HG03442 (cell line): ENCODE measurements around the gene OR4D1.

Experiments used
- ATAC-seq: cut with Tn5 transposase; IDR thresholded peaks from one replicate; pipeline ENCODE4 v1.9.1; 2021; ENCODE audit warnings: mild to moderate bottlenecking, moderate library complexity; ENCODE audit not compliant: unreplicated experiment

OR4D1 gene

DNA sequence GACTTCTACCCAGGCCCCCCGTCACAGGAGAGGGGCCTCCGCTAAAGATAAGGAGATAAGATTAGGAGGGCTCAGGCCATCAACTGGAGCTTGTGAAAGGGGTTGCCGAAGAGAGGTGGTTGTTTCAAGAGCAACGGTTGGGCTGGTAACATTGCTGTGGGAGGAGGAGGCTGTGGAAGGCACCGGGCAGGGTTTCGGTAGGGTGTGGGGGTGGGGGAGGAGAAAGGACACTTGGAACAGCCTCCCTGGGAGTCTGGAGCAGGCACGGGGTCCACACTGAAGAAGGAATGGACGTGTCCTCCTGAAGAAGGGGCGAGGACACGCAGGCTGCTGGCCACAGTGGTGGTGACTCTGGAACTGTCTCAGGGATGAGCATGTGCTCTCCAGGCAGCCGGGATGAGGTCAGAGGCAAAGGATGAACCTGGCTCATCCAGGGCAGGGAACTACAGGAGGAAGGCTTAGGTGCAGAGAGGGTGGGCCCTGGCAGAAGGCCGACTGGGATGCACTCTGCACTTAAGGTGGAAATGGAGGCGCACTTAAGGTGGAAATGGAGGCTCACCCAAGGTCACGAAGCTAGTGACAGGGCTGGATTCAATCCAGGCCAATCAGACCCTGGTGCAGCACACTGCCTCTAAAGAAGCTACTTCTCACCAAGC, 43.2 kb downstream of the OR4D1 start:
- ATAC-seq, result no peak

DNA sequence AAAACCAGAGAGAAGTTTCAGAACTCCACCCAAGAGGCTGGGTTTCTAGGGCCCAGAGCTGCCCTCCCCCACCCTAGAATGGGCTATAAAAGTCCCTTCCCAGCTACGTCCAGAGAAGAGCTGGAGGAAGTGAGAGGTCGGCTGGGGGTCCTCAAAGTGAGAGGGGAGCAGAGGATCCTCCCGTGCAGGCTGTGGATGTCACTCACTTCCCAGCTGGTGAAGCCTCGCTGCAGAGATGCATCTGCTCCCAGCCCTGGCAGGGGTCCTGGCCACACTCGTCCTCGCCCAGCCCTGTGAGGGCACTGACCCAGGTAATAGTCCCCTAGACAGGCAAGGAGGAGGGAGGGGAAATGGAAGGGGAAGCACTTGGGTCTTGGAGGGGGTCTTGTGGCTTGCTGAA, 44.4 kb downstream of the OR4D1 start, which contains the start of gene EPX:
TSS of gene EPX (plus strand) at position 115 of the 400 bp plus-strand sequence. CDS start at position 236, 121 bp downstream.
- ATAC-seq, result no peak

DNA sequence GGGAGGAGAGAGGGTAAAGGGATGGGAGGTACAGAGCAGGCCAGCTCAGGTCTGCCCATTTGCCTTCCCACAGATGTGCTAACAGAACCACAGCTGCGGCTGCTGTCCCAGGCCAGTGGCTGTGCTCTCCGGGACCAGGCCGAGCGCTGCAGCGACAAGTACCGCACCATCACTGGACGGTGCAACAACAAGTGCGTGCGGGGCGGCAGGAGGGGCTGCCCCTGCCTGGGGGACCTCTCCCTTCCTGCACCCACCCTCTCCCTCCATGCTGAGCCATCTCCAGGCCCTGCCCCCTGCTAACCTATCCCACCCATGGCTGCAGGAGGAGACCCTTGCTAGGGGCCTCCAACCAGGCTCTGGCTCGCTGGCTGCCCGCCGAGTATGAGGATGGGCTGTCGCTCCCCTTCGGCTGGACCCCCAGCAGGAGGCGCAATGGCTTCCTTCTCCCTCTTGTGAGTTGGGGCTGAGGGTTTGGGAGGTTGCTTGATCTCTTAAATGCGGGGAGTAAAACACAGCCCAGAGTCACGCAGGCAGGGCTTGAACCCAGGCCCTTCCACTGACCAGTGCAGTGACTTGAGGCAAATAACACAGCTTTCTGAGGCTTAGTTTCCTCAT, 45.6 kb downstream of the OR4D1 start:
- ATAC-seq, result no peak

DNA sequence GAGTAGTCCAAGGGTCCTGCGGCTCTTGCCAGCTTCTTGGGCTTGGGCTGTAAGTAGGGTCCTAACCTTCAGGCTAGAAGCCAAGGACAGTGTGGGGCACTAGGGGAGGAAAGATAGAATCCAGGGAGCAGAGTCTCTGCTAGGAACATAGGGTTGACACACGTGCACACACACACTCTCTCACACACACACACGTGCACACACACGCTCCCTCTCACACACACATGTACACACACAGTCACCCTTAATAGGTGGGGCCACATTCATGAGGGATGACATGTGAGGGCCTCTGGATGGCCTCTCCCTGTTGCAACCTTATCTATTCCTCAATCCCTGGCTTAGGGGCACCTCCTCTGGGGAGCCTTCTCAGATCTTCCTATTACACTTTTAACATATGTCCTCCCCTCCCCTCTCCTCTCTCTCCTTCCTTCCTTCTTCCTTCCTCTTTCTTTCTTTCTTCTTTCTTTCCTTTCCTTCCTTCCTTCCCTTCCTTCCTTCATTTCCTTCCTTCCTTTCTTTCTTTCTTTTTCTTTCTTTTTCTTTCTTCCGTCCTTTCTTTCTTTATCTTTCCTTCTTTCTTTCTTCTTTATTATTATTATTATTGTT, 47.4 kb downstream of the OR4D1 start:
- ATAC-seq, result no peak

DNA sequence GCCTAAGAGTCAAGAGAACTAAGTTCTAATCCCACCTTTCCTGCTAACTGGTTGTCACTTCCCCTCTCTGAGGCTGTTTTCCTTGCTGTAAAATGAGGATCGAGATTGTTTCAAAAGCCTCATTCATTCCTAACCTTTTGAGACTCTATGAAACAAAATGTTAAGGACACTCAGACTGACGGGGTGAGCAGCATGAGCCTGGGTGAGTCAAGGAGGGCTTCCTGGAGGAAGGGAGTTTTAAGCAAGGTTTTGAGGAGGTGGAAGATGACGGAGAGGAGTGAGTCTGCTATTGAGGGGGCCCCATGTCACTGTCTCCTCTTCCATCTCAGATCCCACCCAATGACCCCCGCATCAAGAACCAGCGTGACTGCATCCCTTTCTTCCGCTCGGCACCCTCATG, 48.4 kb downstream of the OR4D1 start:
- ATAC-seq, result no peak

DNA sequence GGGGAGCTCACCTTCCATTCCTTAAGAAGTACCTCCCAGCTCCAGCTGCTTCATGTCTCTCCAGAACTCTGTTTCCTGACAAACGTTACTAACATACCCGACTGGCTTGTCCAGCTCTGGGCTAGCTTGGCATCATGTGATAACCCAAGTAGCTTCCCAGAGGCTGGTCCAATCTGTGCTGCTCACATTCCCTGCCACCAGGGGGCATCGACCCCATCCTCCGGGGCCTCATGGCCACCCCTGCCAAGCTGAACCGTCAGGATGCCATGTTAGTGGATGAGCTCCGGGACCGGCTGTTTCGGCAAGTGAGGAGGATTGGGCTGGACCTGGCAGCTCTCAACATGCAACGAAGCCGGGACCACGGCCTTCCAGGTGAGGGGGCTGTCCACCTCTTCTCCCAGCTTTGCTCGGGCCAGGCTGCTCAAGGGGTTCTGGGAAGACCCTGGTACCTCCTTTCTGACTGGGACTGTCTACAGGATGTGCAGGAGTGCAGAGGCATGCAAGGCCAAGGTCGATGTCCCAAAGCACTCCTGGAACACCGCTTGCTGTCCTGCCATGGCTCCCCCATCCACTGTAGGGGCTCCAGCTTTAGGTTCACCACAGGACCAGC, 51.9 kb downstream of the OR4D1 start:
- no peak for ATAC-seq

DNA sequence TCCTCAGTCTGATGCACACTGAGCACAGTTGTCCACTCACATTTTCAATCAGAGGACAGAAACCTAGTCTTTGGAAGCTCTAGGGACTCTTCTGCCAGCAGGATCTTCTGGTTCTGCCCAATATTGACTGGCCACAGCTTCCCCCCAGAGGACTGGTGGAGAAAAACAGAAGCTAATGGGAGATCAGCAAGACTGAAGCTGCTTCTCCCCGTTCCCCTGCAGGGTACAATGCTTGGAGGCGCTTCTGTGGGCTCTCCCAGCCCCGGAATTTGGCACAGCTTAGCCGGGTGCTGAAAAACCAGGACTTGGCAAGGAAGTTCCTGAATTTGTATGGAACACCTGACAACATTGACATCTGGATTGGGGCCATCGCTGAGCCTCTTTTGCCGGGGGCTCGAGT, 54.7 kb downstream of the OR4D1 start:
- no peak for ATAC-seq

DNA sequence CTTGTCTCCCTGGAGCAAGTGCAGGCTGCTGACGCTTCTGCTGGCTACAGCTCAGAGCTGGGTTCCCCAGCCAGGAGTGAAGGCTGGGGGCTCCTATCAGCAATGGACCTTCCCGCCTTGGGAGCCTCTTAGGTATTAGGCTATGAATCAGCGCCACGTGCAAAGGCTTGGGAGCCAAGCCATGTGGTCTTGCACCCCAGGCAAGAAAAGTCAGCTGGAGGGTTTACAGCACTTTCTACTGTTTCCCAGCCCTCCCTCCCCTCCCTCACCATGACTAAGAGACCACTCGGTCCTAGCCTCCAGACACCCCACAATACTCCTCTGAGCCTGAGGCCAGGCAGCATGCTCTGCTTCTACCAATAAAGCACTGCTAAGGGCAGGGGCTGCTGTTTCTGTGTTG, 56.6 kb downstream of the OR4D1 start:
- no peak for ATAC-seq

DNA sequence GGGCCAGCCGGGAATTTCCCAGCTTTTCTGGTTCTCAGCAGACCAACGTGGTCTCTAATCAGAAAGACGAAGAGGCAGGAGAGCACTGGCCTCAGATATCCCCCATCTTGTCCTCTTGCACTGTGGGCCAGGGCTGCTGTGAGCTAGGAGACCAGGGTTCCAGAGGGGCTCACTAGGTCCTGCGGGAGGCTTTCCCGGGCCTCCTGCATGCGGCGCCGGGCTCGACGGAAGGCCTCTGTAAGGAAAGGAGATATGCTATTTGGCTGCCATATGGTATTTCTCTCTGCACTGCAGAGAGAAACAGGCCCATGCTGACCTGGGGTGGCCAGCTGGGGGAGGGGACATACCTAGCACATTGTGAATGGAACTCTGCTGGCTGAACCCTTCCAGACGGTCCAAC, 57.8 kb downstream of the OR4D1 start:
- no peak for ATAC-seq

DNA sequence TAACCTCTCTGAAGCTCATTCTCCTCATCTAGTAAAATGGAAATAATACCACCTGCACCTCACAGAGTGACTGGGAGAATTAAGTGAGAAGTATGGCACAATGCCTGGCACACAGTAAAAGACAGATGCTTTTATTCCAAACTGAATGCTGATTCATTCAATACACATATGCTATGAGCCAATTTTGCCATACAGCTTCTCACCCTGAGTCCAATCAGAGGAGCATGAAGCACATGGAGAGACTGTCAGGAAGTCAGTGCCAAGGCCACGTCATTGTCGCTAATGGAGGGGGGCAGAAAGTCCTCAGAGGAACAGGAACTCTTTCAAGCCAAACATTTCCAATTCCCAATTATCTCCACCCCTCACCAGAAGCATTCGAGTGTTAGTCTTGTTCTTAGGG, 59.3 kb downstream of the OR4D1 start:
- ATAC-seq, result no peak

DNA sequence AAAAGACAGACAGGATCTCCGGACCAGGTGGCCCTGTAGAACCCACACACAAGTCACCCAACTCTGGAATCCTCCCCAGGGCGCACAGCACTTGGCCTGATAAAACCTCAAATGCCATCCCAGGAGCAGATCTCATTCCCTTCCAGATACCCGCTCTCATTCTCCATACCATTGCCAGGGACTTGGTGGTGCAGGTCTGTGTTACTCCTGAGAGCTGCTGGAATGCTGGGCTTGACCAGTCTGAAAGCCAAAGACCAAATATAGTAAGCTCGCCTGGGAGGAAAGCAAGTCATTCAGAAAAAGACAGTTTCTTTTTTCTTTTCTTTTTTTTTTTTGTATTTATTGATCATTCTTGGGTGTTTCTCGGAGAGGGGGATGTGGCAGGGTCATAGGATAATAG, 60.2 kb downstream of the OR4D1 start:
- no peak for ATAC-seq
